Ectodermal cell (in vitro differentiated cells): ENCODE measurements around the gene FCAMR.

Source experiments
- H3K27ac ChIP-seq: 2 replicates; pipeline ENCODE4 v1.7.0; 2013; ENCODE audit warnings: mild to moderate bottlenecking, low read depth, low read length; ENCODE audit not compliant: insufficient read depth, poor library complexity, severe bottlenecking
- H3K27me3 ChIP-seq: 2 replicates; pipeline ENCODE4 v1.7.0; 2013; ENCODE audit warnings: mild to moderate bottlenecking, low read length; ENCODE audit not compliant: insufficient read depth, control insufficient read depth, poor library complexity, severe bottlenecking
- H3K36me3 ChIP-seq: one replicate; pipeline ENCODE4 v1.7.0; 2013; ENCODE audit warnings: low read length; ENCODE audit not compliant: control insufficient read depth, insufficient read depth
- H3K4me1 ChIP-seq: one replicate; pipeline ENCODE4 v1.7.0; 2013; ENCODE audit warnings: low read length; ENCODE audit not compliant: control insufficient read depth, insufficient read depth
- H3K4me3 ChIP-seq: 2 replicates; pipeline ENCODE4 v1.7.0; 2013; ENCODE audit warnings: low read depth, low read length, control low read depth; ENCODE audit not compliant: insufficient read depth
- H3K9me3 ChIP-seq: 2 replicates; pipeline ENCODE4 v1.7.0; 2013; ENCODE audit warnings: mild to moderate bottlenecking, low read length, moderate library complexity; ENCODE audit not compliant: control insufficient read depth
- WGBS, 2 experiments: methylation state at CpG; one replicate each; pipeline ENCODE4 v1.1.7; 2013; ENCODE audit warnings: missing lambda C conversion rate in 2 of 2; 5-methylcytosine and 5-hydroxymethylcytosine counted together

Gene FCAMR

GRCh38 chr1:207009182-207009850 lies 39.1 kb upstream of the FCAMR start:
- Histone ChIP-seq H3K27ac (no peak overlapping the region), H3K36me3 (no peaks in the 10 kb centered on the region), H3K9me3 (no peaks in the 10 kb centered on the region), H3K27me3 (no peaks in the 10 kb centered on the region), H3K4me1 (no peaks in the 10 kb centered on the region), H3K4me3 (no peak overlapping the region)
- 93% methylated on average over 10 of the region's 10 CpGs for WGBS, 2 experiments

GRCh38 chr1:207007352-207008033 lies 37.2 kb upstream of the FCAMR start:
- Histone ChIP-seq H3K36me3 (no peaks in the 10 kb centered on the region), H3K27me3 (no peaks in the 10 kb centered on the region), H3K4me1 (peaks cover 5% of the 10 kb centered on the region), H3K4me3 (no peak overlapping the region), H3K27ac (no peak overlapping the region), H3K9me3 (no peaks in the 10 kb centered on the region)
- WGBS, 2 experiments, result 84 to 88% methylated on average over 5 of the region's 5 CpGs

GRCh38 chr1:207006914-207007313 lies 36.7 kb upstream of the FCAMR start:
- 81 to 82% methylated on average over 3 of the region's 3 CpGs for WGBS, 2 experiments
- no peak overlapping the region for H3K27ac ChIP-seq

GRCh38 chr1:207006083-207006482 lies 35.8 kb upstream of the FCAMR start:
- no peak overlapping the region for H3K4me3 ChIP-seq
- WGBS, 2 experiments, result 97 to 99% methylated on average over 3 of the region's 3 CpGs
- H3K4me1 ChIP-seq, result peaks cover 5% of the 10 kb centered on the region
- no peaks in the 10 kb centered on the region for H3K9me3 ChIP-seq
- no peaks in the 10 kb centered on the region for H3K36me3 ChIP-seq
- no peak overlapping the region for H3K27ac ChIP-seq
- H3K27me3 ChIP-seq, result no peaks in the 10 kb centered on the region

More at GRCh38 chr1:207006914-207007313, 36.7 kb upstream of the FCAMR start:
- H3K4me1 ChIP-seq, result peaks cover 5% of the 10 kb centered on the region
- no peaks in the 10 kb centered on the region for H3K36me3 ChIP-seq
- no peak overlapping the region for H3K4me3 ChIP-seq
- no peaks in the 10 kb centered on the region for H3K9me3 ChIP-seq
- H3K27me3 ChIP-seq, result no peaks in the 10 kb centered on the region

DNA sequence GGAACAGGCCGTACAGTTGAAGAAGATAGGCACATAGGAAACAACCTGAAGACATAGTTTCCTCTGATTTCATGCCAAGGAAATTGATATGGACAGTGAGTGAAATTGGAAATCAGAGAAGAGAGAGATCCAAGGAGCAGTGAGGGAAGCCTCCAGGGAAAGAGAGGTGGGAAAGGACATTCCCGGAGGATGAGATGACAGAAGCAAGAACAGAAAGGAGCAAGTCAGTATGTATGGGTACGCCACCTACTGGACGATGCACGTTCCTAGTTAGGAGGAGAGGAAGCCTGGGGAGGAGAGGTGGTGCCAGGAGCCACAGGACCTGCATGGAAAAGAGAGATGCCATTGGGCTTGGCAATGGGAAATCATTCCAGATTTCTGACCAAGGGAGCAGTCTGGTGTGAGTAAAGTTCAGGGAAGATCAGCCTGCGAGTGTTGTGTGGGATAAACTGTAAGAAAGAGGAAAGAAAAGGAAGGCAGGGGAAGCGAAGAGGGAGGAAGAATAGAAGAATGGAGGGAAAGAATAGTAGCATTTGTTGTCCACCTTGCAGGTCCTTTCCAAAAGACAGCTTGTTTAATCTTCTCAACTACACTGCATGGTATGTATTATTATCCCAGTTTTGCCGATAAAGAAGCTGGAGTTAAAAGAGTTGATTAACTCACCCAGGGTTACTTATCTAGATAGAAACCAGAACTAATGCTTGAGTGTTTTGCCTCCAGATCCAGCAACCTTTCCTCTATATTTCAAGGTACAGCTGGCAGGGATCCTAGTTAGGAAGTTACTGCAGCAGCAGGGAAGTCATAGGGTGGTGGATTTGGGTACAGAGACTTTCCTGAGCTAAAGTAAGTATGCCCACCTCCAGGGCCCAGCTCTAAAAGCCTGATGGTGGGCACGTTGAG lies 34.9 kb upstream of the FCAMR start:
- no peaks in the 10 kb centered on the region for H3K36me3 ChIP-seq
- H3K27me3 ChIP-seq, result no peaks in the 10 kb centered on the region
- peaks cover 5% of the 10 kb centered on the region for H3K4me1 ChIP-seq
- no peak overlapping the region for H3K27ac ChIP-seq
- 47 to 51% methylated on average over 8 to 9 of the region's 9 CpGs for WGBS, 2 experiments
- no peak overlapping the region for H3K4me3 ChIP-seq
- no peaks in the 10 kb centered on the region for H3K9me3 ChIP-seq

- no peaks in the 10 kb centered on the region for H3K36me3 ChIP-seq
- H3K4me3 ChIP-seq, result no peak overlapping the region
- no peaks in the 10 kb centered on the region for H3K9me3 ChIP-seq
- H3K27ac ChIP-seq, result no peak overlapping the region
- H3K27me3 ChIP-seq, result no peaks in the 10 kb centered on the region
- WGBS, 2 experiments, result 41 to 53% methylated on average over 4 of the region's 4 CpGs
- peaks cover 5% of the 10 kb centered on the region for H3K4me1 ChIP-seq
These were observed 33.0 kb upstream of the FCAMR start for GRCh38 chr1:207003210-207003609.

- H3K4me1 ChIP-seq, result peaks cover 5% of the 10 kb centered on the region
- H3K27me3 ChIP-seq, result no peaks in the 10 kb centered on the region
- no peak overlapping the region for H3K27ac ChIP-seq
- H3K36me3 ChIP-seq, result no peaks in the 10 kb centered on the region
- WGBS, 2 experiments, result 80 to 82% methylated on average over 1 of the region's 1 CpG
- H3K9me3 ChIP-seq, result no peaks in the 10 kb centered on the region
- H3K4me3 ChIP-seq, result no peak overlapping the region
These were observed 32.5 kb upstream of the FCAMR start for GRCh38 chr1:207002724-207003146.

- WGBS, 2 experiments, result 84 to 95% methylated on average over 5 of the region's 5 CpGs
- H3K27me3 ChIP-seq, result no peaks in the 10 kb centered on the region
- no peak overlapping the region for H3K27ac ChIP-seq
- H3K36me3 ChIP-seq, result no peaks in the 10 kb centered on the region
- no peak overlapping the region for H3K4me3 ChIP-seq
- peaks cover 5% of the 10 kb centered on the region for H3K4me1 ChIP-seq
- H3K9me3 ChIP-seq, result no peaks in the 10 kb centered on the region
These were observed 31.4 kb upstream of the FCAMR start for GRCh38 chr1:207001492-207002245.

- Histone ChIP-seq H3K36me3 (no peaks in the 10 kb centered on the region), H3K9me3 (no peaks in the 10 kb centered on the region), H3K4me1 (peaks cover 5% of the 10 kb centered on the region), H3K27ac (no peak overlapping the region), H3K27me3 (no peaks in the 10 kb centered on the region), H3K4me3 (no peak overlapping the region)
- WGBS, 2 experiments, result 91 to 95% methylated on average over 5 of the region's 5 CpGs
These were observed 30.5 kb upstream of the FCAMR start for GRCh38 chr1:207000651-207001291.
